ENCODE results near the gene SSC5D.

Gene SSC5D

GRCh38 chr19:55472463-55472862 lies 15.8 kb upstream of the SSC5D start:
- no peak for DNase-seq (ENCODE audit: low read depth in 2 of 2, low spot score in 1 of 2)

DNA sequence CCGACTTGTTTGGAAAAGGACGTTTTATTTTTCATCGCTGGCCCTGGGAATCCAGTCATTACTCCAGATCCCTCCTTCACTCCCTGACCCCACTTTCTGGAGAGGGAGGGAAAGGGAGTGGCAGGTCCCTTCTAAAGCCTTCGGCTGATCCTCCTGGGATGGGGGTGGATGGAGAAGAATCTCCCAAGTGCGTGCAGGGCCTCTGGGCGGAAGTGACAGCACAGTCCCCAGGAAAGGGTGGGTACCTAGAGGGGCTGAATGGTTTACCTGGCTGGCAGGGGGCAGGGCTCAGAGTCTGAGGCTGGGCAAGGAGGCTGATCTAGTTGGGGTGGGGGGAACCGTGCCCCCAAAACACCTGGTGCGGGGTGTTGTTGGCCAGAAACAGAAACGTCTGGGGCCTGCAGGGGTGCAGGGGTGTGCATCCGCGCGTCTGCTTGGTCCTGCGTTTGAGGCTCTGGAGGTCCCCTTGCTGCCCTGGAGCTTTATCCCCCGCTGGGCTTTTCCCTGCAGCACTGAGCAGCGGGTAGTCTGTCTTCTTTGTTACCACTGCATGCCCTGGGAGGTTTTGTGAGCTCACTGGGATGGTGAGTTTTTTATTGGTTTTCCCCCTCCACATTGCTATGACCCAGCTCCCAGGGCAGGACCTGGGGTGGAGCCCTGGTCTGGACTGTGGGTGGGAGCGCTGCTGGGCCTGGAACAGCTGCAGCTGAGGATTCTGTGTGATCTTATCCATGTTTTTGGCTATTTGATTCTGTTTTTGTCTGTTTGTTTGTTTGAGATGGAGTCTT lies 14.8 kb upstream of the SSC5D start:
- no peak for DNase-seq (ENCODE audit: low read depth in 2 of 2, low spot score in 1 of 2)

DNA sequence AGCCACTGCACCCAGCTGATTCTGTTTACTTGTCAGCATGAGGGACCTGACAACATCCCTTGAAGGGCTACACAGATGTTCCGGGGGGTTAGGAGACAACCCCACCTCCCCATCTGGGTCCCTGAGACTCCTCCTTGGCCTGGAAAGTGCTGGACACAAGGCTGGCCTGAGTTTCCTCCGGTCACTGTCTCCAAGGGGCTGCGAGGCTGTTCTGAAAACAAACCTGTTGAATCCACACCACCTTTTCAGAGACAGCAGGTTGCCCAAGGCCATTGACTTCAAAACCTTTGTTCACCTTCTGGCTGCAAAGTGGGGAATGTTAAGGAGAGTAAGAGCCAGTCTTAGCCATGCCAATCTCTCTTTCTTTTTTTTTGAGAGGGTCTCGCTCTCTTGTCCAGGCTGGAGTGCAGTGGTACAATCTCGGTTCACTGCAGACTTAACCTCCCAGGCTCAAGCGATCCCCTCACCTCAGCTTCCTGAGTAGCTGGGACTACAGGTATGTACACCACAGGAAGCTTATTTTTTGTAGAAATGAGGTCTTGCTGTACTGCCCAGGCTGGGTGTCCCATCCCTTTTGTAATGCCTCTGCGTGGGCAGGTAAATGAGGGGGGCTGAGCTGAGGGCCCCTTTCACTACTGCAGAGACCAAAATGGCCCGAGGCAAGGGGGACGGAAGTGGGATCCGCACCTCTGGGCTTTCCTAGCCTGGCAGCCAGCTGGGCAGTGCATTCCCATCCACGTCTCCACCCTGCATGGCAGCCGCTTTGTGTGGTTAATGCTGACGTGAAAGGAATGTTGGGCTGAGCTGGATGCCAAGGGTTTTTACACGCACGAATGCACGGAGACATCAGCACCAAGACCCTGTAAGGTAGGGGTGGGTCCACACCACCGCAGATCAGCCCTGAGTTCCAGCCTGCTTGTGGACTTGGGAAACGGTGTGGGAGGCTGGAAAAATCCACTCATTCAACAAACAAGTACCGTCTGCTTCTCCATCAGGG lies 13.7 kb upstream of the SSC5D start:
- DNase-seq (ENCODE audit: low read depth in 2 of 2, low spot score in 1 of 2): no peak

DNA sequence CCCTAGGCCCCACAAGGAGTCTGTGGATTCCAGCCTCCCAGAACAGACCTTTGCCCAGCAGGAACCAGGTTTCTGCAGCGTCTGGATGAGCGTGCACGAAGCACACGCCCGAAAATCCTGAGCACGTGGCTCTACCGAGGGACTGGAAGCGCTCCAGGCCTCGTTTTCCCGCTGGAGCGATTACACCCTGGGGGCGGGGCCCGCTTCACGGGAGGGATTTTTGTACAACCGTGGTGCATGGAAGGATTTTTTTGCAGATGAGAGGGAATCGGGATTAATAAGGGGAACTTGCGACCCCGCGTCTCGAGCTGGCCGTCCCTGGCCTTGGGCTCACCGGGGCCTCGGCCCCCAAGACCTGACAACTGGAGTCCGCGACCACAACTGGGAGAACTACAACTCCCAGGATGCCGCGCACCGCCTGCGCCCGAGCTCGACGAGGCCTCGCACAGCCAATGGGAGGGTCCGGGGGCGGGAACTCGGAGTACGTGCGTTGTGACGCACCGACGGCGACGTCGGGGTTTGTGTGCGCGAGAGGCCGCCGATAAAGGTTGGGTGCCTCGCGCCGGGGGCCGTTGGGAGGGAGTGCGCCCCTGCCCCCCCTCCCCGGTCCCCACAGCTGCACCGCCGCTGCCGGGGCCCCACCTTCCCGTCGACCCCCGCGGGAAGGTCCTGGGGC lies 12.0 kb upstream of the SSC5D start, which contains the start of gene ZNF628:
Gene ZNF628 (plus strand): TSS at position 518 of the 676 bp plus-strand sequence. CDS start 3,294 bp downstream, outside the sequence.
- DNase-seq (ENCODE audit: low read depth in 2 of 2, low spot score in 1 of 2): peak; percentile 92 to 97

DNA sequence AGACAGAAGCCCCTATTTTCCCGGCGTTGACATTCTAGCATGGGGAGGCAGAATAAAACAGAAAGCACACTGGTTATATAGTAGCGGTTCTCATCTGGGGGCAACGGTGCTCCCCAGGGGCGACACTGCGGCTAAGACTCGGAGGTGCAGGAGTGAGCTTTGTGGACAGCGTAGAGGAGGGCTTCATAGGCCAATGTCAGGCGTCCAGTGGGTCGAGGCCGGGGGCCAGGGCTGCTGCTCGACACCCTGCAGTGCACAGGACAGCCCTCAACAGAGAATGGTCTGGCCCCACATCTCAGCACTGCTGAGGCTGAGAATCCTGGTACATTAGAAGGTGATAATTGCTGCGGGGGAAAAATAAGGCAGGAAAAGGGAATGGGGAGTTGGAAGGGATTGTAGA lies 10.3 kb upstream of the SSC5D start:
- no peak for DNase-seq (ENCODE audit: low read depth in 2 of 2, low spot score in 1 of 2)

GRCh38 chr19:55478364-55478763 lies 9.9 kb upstream of the SSC5D start:
- no peak for DNase-seq (ENCODE audit: low read depth in 2 of 2, low spot score in 1 of 2)

DNA sequence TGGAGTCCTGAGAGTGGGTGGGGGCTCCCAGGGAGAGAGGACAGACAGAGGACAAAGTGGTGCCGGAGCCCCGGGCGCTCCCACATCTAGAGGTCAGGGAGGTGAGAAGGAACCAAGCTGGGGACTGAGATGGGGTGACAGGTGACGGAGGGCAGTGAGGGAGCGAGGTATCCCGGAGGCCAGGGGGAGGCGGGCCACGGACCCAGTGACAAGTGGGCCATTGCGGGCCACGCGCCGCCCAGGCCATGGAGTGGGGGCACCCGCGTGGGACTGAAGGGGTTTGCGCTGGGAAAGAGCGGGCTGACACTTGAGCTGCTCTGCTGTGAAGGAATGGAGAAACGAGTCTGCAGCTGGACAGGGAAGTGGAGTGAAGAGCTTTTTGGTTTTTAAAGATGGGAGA lies 9.2 kb upstream of the SSC5D start:
- no peak for DNase-seq (ENCODE audit: low read depth in 2 of 2, low spot score in 1 of 2)

GRCh38 chr19:55479451-55480230 lies 8.6 kb upstream of the SSC5D start:
- DNase-seq (ENCODE audit: low read depth in 2 of 2, low spot score in 1 of 2): no peak

- no peak for DNase-seq (ENCODE audit: low read depth in 2 of 2, low spot score in 1 of 2)
Measured at GRCh38 chr19:55481148-55481793, 7.0 kb upstream of the SSC5D start.

- DNase-seq (ENCODE audit: low read depth in 2 of 2, low spot score in 1 of 2): no peak
Measured at GRCh38 chr19:55481794-55482155, 6.5 kb upstream of the SSC5D start.

DNA sequence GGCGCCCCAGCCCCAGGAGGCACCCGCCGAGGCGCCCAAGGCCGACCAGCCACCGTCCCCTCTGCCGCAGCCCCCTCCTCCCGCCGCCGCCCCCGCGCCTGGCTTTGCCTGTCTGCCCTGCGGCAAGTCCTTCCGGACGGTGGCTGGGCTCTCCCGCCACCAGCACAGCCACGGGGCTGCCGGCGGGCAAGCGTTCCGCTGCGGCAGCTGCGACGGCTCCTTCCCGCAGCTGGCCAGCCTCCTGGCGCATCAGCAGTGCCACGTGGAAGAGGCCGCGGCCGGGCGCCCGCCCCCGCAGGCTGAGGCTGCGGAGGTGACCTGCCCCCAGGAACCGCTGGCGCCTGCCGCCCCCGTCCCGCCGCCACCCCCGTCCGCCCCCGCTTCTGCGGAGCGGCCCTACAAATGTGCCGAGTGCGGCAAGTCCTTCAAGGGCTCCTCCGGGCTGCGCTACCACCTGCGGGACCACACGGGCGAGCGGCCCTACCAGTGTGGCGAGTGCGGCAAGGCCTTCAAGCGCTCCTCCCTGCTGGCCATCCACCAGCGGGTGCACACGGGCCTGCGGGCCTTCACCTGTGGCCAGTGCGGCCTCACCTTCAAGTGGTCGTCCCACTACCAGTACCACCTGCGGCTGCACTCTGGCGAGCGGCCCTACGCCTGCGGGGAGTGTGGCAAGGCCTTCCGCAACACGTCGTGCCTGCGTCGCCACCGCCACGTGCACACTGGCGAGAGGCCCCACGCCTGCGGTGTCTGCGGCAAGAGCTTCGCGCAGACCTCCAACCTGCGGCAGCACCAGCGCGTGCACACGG lies 5.9 kb upstream of the SSC5D start:
- DNase-seq (ENCODE audit: low read depth in 2 of 2, low spot score in 1 of 2): no peak

DNA sequence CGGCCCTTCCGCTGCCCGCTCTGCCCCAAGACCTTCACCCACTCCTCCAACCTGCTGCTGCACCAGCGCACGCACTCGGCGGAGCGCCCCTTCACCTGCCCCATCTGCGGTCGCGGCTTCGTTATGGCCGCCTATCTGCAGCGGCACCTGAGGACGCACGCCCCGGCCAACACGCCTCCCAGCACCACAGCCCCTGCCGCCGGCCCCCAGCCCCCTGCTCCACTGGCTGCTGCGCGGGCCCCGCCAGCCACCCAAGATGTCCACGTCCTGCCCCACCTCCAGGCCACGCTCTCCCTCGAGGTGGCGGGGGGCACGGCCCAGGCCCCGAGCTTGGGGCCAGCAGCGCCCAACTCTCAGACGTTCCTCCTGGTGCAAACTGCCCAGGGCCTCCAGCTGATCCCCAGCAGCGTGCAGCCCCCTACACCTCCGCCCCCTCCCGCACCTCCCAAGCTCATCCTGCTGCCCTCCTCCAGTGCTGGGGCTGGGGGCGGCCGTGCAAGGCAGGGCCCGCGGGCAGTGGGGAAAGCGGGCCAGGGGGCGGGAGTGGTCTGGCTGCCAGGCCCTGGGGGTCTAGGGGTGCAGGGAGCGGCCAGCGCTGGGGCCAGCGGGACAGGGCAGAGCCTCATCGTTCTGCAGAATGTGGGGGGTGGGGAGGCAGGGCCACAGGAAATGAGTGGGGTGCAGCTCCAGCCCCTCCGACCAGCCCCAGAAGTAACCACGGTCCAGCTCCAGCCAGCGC lies 5.1 kb upstream of the SSC5D start:
- DNase-seq (ENCODE audit: low read depth in 2 of 2, low spot score in 1 of 2): no peak

DNA sequence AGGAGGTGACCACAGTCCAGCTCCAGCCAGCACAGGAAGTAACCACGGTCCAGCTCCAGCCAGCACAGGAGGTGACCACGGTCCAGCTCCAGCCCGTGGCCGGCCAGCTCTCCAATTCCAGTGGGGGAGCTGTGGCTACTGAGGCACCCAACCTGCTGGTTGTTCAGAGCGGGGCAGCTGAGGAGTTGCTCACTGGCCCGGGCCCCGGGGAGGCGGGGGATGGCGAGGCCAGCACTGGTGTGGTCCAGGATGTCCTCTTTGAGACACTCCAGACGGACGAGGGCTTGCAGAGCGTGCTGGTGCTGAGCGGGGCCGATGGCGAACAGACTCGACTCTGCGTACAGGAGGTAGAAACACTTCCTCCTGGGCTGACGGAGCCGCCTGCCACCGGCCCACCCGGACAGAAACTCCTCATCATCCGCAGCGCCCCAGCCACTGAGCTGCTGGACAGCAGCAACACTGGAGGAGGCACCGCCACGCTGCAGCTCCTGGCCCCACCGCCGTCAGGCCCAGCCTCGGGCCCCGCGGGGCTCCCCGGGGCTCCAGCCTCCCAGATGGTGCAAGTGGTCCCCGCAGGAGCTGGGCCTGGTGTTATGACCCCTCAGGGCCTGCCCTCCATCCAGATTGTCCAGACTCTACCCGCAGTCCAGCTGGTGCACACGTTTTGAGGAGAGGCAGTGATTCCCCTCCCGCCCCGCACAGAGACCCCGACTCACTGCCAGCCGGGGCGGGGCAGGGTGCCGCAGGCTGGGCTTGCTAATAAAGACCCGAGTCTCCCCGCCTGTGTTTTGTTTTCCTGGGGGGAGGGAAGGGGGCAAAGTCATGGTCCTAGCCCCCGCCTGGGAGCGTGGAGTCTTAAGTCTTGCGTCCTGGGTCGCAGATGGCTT lies 4.3 kb upstream of the SSC5D start:
- no peak for DNase-seq (ENCODE audit: low read depth in 2 of 2, low spot score in 1 of 2)

DNA sequence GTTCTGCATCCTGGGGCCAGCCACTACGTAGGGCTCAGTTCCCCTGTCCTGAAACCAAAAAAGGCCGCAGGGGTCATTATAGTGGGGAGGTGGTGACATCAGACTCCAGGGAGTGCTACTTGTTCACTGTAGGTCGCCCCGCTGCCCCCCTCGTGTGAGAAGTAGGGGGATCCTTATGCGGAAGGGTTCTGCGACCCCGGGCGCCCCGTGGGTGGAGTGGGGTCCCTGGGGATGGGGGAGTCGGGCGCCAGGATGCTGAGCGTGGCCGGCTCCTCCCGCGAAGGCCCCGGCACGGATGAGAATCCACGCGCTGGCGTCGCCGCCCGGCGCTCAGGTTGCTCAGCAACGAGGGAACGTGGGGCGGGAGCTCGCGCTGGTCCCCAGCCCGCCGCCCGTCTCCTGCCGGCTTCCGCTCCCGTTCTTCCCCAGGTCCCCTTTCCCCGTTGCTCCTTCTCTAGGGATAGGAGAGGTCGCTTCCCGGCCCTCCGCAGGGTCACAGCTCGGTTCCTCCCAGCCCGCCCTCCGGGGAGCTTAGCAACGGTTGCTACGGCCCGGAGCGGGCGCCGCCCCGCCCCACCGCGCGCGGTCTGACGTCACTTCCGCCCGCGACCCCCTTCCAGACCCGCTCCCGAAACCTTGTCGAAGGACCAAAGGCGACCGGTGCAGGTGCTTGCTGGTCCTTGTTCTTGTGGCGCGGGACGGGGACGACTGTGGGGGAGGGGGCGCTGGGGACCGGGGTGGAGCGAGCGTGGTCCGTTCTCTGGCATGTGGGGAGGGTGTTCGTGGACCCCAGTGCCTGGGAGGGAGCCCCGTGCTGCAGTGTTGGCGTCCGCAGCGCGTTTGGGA lies 3.4 kb upstream of the SSC5D start, which contains the start of gene NAT14:
Gene NAT14 (plus strand): TSS at position 596 of the 846 bp plus-strand sequence. CDS start 521 bp downstream, outside the sequence.
- peak; percentile 19 to 25 for DNase-seq (ENCODE audit: low read depth in 2 of 2, low spot score in 1 of 2)

- DNase-seq (ENCODE audit: low read depth in 2 of 2, low spot score in 1 of 2): no peak
Measured at GRCh38 chr19:55485439-55486011, 2.7 kb upstream of the SSC5D start.

Measured in stimulated activated CD8-positive, alpha-beta memory T cell treated with anti-CD3 and anti-CD28 coated beads, Interleukin-4, amount 100 ng/mL, for 4 hours (primary cell).